GM23338 (cell line): ENCODE data around the gene GALNT7. TPM values are rescaled to one million over a fixed set of nuclear protein-coding genes. Genes with fewer than 3 reads are reported as not detected.

ENCODE experiments used
- ATAC-seq: fragments of 200-7000 bp; cut with Tn5 transposase; 3 replicates; pipeline ENCODE4 v1.9.1; 2020
- DNase-seq: peaks from one replicate; pipeline ENCODE4 v3.0.0-alpha.2; 2015; ENCODE audit warnings: low spot score
- H2AFZ ChIP-seq: fragments of 200-600 bp; sonication (generic); 2 replicates; pipeline ENCODE4 v1.8.0; 2016; ENCODE audit warnings: antibody characterized with exemption, mild to moderate bottlenecking, moderate library complexity
- H3F3A ChIP-seq: fragments of 200-600 bp; sonication (generic); replicated peaks from 2 replicates; pipeline ENCODE4 v1.8.0; 2017; ENCODE audit warnings: antibody characterized with exemption, mixed run types, low read depth
- H3K27ac ChIP-seq: fragments of 200-600 bp; sonication (generic); 2 replicates; pipeline ENCODE4 v1.6.1; 2016; ENCODE audit warnings: low read depth
- H3K27me3 ChIP-seq: fragments of 200-600 bp; sonication (generic); 2 replicates; pipeline ENCODE4 v1.8.0; 2016; ENCODE audit warnings: mild to moderate bottlenecking, mixed run types, moderate library complexity; ENCODE audit not compliant: insufficient read depth
- H3K36me3 ChIP-seq: fragments of 200-600 bp; sonication (generic); 2 replicates; pipeline ENCODE4 v1.8.0; 2016; ENCODE audit warnings: mild to moderate bottlenecking; ENCODE audit not compliant: insufficient read depth
- H3K4me1 ChIP-seq: fragments of 200-600 bp; sonication (generic); 2 replicates; pipeline ENCODE4 v1.8.0; 2016; ENCODE audit warnings: mild to moderate bottlenecking, moderate library complexity; ENCODE audit not compliant: insufficient read depth
- H3K4me2 ChIP-seq: fragments of 200-600 bp; sonication (generic); 2 replicates; pipeline ENCODE4 v1.7.1; 2017; ENCODE audit warnings: mixed run types
- H3K4me3 ChIP-seq: fragments of 200-600 bp; sonication (generic); 2 replicates; pipeline ENCODE4 v1.6.1; 2016; ENCODE audit warnings: mixed run types
- H3K79me2 ChIP-seq: fragments of 200-600 bp; sonication (generic); replicated peaks from 2 replicates; pipeline ENCODE4 v1.8.0; 2017; ENCODE audit warnings: mild to moderate bottlenecking; ENCODE audit not compliant: insufficient read depth
- H3K9me2 ChIP-seq: fragments of 200-600 bp; sonication (generic); 2 replicates; pipeline ENCODE4 v1.8.0; 2017; ENCODE audit not compliant: insufficient read depth
- H4K20me1 ChIP-seq: fragments of 200-600 bp; sonication (generic); replicated peaks from 2 replicates; pipeline ENCODE4 v1.8.0; 2017; ENCODE audit warnings: mild to moderate bottlenecking; ENCODE audit not compliant: insufficient read depth
- H3K27ac Mint-ChIP-seq: 2 replicates; pipeline ENCODE4 v1.8.0; 2020; ENCODE audit warnings: inconsistent platforms, mild to moderate bottlenecking, moderate library complexity, mixed read lengths
- H3K27me3 Mint-ChIP-seq: 3 replicates; pipeline ENCODE4 v1.8.0; 2022; ENCODE audit warnings: low read depth, mild to moderate bottlenecking, moderate library complexity, mixed read lengths, inconsistent platforms; ENCODE audit not compliant: insufficient read depth, poor library complexity
- H3K36me3 Mint-ChIP-seq: 3 replicates; pipeline ENCODE4 v1.8.0; 2021; ENCODE audit warnings: low read depth, mild to moderate bottlenecking, inconsistent platforms, moderate library complexity, mixed read lengths
- H3K4me1 Mint-ChIP-seq: 3 replicates; pipeline ENCODE4 v1.8.0; 2020; ENCODE audit warnings: mild to moderate bottlenecking, inconsistent platforms, mixed read lengths
- H3K4me3 Mint-ChIP-seq: 3 replicates; pipeline ENCODE4 v1.8.0; 2021; ENCODE audit warnings: moderate library complexity, mild to moderate bottlenecking, inconsistent platforms, mixed read lengths
- H3K9me3 Mint-ChIP-seq: 3 replicates; pipeline ENCODE4 v1.8.0; 2020; ENCODE audit warnings: moderate library complexity, mild to moderate bottlenecking, inconsistent platforms, mixed read lengths
- EZH2 ChIP-seq: fragments of 200-600 bp; sonication (generic); IDR thresholded peaks from one replicate; pipeline ENCODE4 v1.8.0; 2017; ENCODE audit warnings: antibody characterized with exemption, mild to moderate bottlenecking, low read depth; ENCODE audit not compliant: unreplicated experiment
- JUNB ChIP-seq: IDR thresholded peaks from one replicate; pipeline ENCODE4 v1.6.1; 2016; ENCODE audit warnings: antibody characterized with exemption; ENCODE audit not compliant: unreplicated experiment
- POLR2AphosphoS5 ChIP-seq: IDR thresholded peaks from 2 replicates; pipeline ENCODE4 v1.6.1; 2016; ENCODE audit warnings: antibody characterized with exemption, low read depth
- STAT1 ChIP-seq: IDR thresholded peaks from one replicate; pipeline ENCODE4 v1.6.1; 2016; ENCODE audit warnings: antibody characterized with exemption; ENCODE audit not compliant: unreplicated experiment
- ZNF331 ChIP-seq: fragments of 250-450 bp; sonication (Bioruptor Pico); IDR thresholded peaks from 2 replicates; pipeline ENCODE4 v1.5.0; 2020; ENCODE audit warnings: low read depth, mild to moderate bottlenecking, moderate library complexity
- polyA plus RNA-seq: library from polyadenylated mRNA; unstranded; fragments of >200 nt; fragmentation: Nextera tagmentation; extraction: Ambion mirVana; gene quantifications from 2 replicates; pipeline ENCODE4 v1.2.1, GENCODE V29; 2016
- total RNA-seq: library from RNA; depleted of rRNA; stranded (reverse); fragments of >200 nt; shearing (Covaris generic); gene quantifications from 2 replicates; pipeline ENCODE4 v1.2.3, GENCODE V29; 2014
- TF ChIP-seq, protein P1 (sequence below), 2 experiments: fragments of 200-600 bp in 1 of 2; sonication (generic) in 1 of 2; conservative IDR thresholded peaks; 2 replicates each; pipeline versions ENCODE4 v1.5.1 to v1.6.1; 2016 to 2017; ENCODE audit warnings: antibody characterized with exemption in 2 of 2, low read depth in 2 of 2, mild to moderate bottlenecking in 2 of 2, moderate library complexity in 1 of 2
- TF ChIP-seq, protein P2 (sequence below): IDR thresholded peaks from one replicate; pipeline ENCODE4 v1.6.1; 2018; ENCODE audit warnings: antibody characterized with exemption; ENCODE audit not compliant: unreplicated experiment
- TF ChIP-seq, protein P3 (sequence below): fragments of 250-450 bp; sonication (Bioruptor Pico); IDR thresholded peaks from 2 replicates; pipeline ENCODE4 v1.5.0; 2020; ENCODE audit warnings: mild to moderate bottlenecking, moderate library complexity

The GALNT7 gene
- total and polyA plus RNA-seq, 2 experiments from 2014 or later, result 31.8 to 72.2 TPM

DNA sequence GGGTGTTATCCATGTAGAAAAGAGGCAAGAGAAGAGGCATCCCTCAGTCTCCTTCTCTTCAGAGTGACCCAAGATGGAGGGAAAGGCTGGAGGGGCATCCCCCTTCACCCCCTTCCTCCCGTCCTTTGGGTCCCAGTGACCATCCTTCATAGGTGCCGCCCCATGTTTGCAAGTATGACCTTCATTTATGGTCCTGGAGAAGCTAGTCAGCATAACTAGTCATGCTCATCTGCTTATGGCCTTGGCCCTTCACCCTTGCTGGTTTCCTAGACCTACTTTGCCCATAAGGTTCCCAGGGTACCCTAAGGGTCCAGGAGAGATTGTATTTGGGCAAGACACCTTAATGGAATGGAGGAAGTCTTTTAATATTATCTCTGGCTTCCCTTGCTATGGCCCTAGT is 118.9 kb downstream of the GALNT7 start (continued):
- TF ChIP-seq STAT1, result no peak
- TF ChIP-seq EZH2, result no peak
- TF ChIP-seq ZNF331 (CRISPR knock-in tag), result no peak
- no peak for TF ChIP-seq JUNB

DNA sequence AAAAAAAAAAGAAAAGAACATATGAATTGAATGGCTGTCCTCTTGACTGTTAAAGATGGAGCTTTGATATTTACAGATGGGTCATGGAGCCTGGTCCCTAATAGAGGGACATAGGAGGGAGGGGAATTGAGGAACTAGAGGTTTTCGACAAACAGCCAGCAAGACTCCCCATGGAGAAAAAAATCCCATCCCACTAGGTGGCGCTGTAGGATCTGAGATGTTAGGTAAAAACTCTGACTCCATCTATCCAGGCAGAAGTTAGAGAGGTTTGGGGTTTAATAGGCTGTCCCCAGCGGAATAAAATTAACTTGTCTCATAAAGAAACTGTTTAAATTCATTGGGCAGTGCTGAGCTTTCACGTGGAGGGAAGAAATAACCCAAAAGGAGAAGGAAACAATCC is 119.7 kb downstream of the GALNT7 start:
- H3K27ac Mint-ChIP-seq, result no peak overlapping the region
- H3K4me3 ChIP-seq, result no peak overlapping the region
- H3K27me3 ChIP-seq, result no peaks in the 10 kb centered on the region
- peaks cover 61% of the 10 kb centered on the region for H3K79me2 ChIP-seq
- H3K9me2 ChIP-seq, result 0 out of 2 replicates have a peak, but pooled peaks cover 1% of the 10 kb centered on the region
- peaks cover 7% of the 10 kb centered on the region; the same call in 2 of the 3 replicates for H3K4me1 Mint-ChIP-seq
- no peak overlapping the region for H3K4me3 Mint-ChIP-seq
- peaks cover 6% of the 10 kb centered on the region for H3K27me3 Mint-ChIP-seq
- TF ChIP-seq, protein P1, sequence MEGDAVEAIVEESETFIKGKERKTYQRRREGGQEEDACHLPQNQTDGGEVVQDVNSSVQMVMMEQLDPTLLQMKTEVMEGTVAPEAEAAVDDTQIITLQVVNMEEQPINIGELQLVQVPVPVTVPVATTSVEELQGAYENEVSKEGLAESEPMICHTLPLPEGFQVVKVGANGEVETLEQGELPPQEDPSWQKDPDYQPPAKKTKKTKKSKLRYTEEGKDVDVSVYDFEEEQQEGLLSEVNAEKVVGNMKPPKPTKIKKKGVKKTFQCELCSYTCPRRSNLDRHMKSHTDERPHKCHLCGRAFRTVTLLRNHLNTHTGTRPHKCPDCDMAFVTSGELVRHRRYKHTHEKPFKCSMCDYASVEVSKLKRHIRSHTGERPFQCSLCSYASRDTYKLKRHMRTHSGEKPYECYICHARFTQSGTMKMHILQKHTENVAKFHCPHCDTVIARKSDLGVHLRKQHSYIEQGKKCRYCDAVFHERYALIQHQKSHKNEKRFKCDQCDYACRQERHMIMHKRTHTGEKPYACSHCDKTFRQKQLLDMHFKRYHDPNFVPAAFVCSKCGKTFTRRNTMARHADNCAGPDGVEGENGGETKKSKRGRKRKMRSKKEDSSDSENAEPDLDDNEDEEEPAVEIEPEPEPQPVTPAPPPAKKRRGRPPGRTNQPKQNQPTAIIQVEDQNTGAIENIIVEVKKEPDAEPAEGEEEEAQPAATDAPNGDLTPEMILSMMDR (conservative IDR thresholded peaks at IDR 0.05; ENCODE audit: low read depth in 2 of 2), result peak; percentile 79 to 89
- TF ChIP-seq POLR2AphosphoS5, result no peak
- TF ChIP-seq, protein P2, sequence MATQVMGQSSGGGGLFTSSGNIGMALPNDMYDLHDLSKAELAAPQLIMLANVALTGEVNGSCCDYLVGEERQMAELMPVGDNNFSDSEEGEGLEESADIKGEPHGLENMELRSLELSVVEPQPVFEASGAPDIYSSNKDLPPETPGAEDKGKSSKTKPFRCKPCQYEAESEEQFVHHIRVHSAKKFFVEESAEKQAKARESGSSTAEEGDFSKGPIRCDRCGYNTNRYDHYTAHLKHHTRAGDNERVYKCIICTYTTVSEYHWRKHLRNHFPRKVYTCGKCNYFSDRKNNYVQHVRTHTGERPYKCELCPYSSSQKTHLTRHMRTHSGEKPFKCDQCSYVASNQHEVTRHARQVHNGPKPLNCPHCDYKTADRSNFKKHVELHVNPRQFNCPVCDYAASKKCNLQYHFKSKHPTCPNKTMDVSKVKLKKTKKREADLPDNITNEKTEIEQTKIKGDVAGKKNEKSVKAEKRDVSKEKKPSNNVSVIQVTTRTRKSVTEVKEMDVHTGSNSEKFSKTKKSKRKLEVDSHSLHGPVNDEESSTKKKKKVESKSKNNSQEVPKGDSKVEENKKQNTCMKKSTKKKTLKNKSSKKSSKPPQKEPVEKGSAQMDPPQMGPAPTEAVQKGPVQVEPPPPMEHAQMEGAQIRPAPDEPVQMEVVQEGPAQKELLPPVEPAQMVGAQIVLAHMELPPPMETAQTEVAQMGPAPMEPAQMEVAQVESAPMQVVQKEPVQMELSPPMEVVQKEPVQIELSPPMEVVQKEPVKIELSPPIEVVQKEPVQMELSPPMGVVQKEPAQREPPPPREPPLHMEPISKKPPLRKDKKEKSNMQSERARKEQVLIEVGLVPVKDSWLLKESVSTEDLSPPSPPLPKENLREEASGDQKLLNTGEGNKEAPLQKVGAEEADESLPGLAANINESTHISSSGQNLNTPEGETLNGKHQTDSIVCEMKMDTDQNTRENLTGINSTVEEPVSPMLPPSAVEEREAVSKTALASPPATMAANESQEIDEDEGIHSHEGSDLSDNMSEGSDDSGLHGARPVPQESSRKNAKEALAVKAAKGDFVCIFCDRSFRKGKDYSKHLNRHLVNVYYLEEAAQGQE, result no peak
- no peaks in the 10 kb centered on the region for H3F3A ChIP-seq
- ATAC-seq (peak; percentile 64), DNase-seq (peak; percentile 89)
- H3K27ac ChIP-seq, result no peak overlapping the region
- H3K36me3 ChIP-seq, result peaks cover 34% of the 10 kb centered on the region
- H3K4me2 ChIP-seq, result no peak overlapping the region
- no peak overlapping the region for H2AFZ ChIP-seq
- 0 out of 2 replicates have a peak, but pooled peaks cover 4% of the 10 kb centered on the region for H4K20me1 ChIP-seq
- H3K4me1 ChIP-seq, result no peaks in the 10 kb centered on the region
- peaks cover 52% of the 10 kb centered on the region for H3K9me3 Mint-ChIP-seq
- peaks cover 52% of the 10 kb centered on the region for H3K36me3 Mint-ChIP-seq

DNA sequence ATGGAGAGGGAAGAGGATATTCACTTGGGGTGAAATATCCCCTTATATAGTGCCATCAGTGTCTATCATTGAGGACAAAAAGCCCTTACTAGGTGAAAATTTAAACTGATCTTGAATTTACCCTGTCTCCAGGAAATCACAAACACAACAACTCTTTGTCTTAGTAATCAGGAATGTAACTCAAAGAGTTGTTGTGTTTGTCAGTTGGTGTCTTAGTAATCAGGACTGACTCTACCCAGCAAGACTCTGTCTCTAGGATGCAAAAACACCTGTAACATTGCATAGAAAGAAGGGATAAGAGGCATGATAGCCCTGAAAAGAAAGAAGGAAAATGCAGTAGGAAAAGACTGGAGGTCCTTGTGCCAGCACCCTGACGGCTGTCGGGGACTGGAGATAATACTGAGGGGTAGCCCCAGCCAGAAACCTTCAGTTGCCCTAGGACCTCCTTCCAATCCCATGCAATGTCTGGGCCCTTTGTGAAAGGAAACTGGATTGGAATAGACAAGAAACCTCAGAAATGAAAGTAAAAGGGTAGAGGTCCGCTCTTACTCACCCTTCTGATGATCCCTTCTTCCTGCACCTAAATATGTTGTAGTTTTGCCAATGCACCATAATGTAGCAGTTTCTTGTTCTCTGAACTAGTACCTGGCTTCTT is 120.2 kb downstream of the GALNT7 start:
- no peak for DNase-seq
- Histone ChIP-seq H3K27ac (no peak overlapping the region), H3K79me2 (peaks cover 58% of the 10 kb centered on the region), H4K20me1 (0 out of 2 replicates have a peak, but pooled peaks cover 4% of the 10 kb centered on the region), H3K4me1 (no peaks in the 10 kb centered on the region), H2AFZ (no peak overlapping the region), H3K9me2 (no peaks in the 10 kb centered on the region), H3K4me2 (no peak overlapping the region), H3K36me3 (peaks cover 30% of the 10 kb centered on the region), H3K27me3 (no peaks in the 10 kb centered on the region), H3F3A (no peaks in the 10 kb centered on the region), H3K4me3 (no peak overlapping the region)
- Mint-ChIP-seq H3K4me1 (peaks cover 7% of the 10 kb centered on the region; the same call in 2 of the 3 replicates), H3K27ac (no peak overlapping the region), H3K4me3 (no peak overlapping the region), H3K27me3 (peaks cover 6% of the 10 kb centered on the region), H3K36me3 (peaks cover 47% of the 10 kb centered on the region), H3K9me3 (peaks cover 47% of the 10 kb centered on the region)
- ATAC-seq, result no peak
- TF ChIP-seq, protein P3, sequence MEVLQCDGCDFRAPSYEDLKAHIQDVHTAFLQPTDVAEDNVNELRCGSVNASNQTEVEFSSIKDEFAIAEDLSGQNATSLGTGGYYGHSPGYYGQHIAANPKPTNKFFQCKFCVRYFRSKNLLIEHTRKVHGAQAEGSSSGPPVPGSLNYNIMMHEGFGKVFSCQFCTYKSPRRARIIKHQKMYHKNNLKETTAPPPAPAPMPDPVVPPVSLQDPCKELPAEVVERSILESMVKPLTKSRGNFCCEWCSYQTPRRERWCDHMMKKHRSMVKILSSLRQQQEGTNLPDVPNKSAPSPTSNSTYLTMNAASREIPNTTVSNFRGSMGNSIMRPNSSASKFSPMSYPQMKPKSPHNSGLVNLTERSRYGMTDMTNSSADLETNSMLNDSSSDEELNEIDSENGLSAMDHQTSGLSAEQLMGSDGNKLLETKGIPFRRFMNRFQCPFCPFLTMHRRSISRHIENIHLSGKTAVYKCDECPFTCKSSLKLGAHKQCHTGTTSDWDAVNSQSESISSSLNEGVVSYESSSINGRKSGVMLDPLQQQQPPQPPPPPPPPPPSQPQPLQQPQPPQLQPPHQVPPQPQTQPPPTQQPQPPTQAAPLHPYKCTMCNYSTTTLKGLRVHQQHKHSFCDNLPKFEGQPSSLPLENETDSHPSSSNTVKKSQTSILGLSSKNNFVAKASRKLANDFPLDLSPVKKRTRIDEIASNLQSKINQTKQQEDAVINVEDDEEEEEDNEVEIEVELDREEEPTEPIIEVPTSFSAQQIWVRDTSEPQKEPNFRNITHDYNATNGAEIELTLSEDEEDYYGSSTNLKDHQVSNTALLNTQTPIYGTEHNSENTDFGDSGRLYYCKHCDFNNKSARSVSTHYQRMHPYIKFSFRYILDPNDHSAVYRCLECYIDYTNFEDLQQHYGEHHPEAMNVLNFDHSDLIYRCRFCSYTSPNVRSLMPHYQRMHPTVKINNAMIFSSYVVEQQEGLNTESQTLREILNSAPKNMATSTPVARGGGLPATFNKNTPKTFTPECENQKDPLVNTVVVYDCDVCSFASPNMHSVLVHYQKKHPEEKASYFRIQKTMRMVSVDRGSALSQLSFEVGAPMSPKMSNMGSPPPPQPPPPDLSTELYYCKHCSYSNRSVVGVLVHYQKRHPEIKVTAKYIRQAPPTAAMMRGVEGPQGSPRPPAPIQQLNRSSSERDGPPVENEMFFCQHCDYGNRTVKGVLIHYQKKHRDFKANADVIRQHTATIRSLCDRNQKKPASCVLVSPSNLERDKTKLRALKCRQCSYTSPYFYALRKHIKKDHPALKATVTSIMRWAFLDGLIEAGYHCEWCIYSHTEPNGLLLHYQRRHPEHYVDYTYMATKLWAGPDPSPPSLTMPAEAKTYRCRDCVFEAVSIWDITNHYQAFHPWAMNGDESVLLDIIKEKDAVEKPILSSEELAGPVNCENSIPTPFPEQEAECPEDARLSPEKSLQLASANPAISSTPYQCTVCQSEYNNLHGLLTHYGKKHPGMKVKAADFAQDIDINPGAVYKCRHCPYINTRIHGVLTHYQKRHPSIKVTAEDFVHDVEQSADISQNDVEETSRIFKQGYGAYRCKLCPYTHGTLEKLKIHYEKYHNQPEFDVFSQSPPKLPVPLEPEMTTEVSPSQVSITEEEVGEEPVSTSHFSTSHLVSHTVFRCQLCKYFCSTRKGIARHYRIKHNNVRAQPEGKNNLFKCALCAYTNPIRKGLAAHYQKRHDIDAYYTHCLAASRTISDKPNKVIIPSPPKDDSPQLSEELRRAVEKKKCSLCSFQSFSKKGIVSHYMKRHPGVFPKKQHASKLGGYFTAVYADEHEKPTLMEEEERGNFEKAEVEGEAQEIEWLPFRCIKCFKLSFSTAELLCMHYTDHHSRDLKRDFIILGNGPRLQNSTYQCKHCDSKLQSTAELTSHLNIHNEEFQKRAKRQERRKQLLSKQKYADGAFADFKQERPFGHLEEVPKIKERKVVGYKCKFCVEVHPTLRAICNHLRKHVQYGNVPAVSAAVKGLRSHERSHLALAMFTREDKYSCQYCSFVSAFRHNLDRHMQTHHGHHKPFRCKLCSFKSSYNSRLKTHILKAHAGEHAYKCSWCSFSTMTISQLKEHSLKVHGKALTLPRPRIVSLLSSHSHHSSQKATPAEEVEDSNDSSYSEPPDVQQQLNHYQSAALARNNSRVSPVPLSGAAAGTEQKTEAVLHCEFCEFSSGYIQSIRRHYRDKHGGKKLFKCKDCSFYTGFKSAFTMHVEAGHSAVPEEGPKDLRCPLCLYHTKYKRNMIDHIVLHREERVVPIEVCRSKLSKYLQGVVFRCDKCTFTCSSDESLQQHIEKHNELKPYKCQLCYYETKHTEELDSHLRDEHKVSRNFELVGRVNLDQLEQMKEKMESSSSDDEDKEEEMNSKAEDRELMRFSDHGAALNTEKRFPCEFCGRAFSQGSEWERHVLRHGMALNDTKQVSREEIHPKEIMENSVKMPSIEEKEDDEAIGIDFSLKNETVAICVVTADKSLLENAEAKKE (CRISPR knock-in tag), result no peak
